VCaP (cell line): ENCODE data around the gene TDP1.

ENCODE experiments used
- H3K27ac ChIP-seq: fragments of 450-650 bp; 2 replicates; pipeline ENCODE4 v1.5.1; 2017
- CTCF ChIP-seq: fragments of 450-650 bp; conservative IDR thresholded peaks from 2 replicates; pipeline ENCODE4 v1.5.1; 2017; ENCODE audit warnings: mild to moderate bottlenecking, moderate library complexity

The TDP1 gene

GRCh38 chr14:89958966-89959365 is 3.2 kb downstream of the TDP1 start:
- no peak for TF ChIP-seq CTCF

GRCh38 chr14:89959853-89960445 is 4.2 kb downstream of the TDP1 start:
- TF ChIP-seq CTCF = no peak
- no peak overlapping the region for H3K27ac ChIP-seq

More at GRCh38 chr14:89958966-89959365, 3.2 kb downstream of the TDP1 start:
- no peak overlapping the region for H3K27ac ChIP-seq

- H3K27ac ChIP-seq = no peak overlapping the region
- TF ChIP-seq CTCF = no peak
Observed at GRCh38 chr14:89960914-89961313, 5.2 kb downstream of the TDP1 start.

- TF ChIP-seq CTCF = no peak
- H3K27ac ChIP-seq = no peak overlapping the region
Observed at GRCh38 chr14:89963288-89963978, 7.7 kb downstream of the TDP1 start.

- TF ChIP-seq CTCF = no peak
- peak overlapping the region; percentile 59 for H3K27ac ChIP-seq
Observed at GRCh38 chr14:89965839-89966238, 10.1 kb downstream of the TDP1 start.

GRCh38 chr14:89973234-89973823 is 17.6 kb downstream of the TDP1 start:
- TF ChIP-seq CTCF = peak; percentile 89
- H3K27ac ChIP-seq = no peak overlapping the region

- TF ChIP-seq CTCF = no peak
- no peak overlapping the region for H3K27ac ChIP-seq
Observed at GRCh38 chr14:89977668-89978067, 21.9 kb downstream of the TDP1 start.
